AG09319 (cell line): Measurements from ENCODE around the gene GPR75.

Source experiments
- DNase-seq: peaks from one replicate; pipeline ENCODE4 v3.0.0-alpha.2; 2010; ENCODE audit warnings: low read depth; ENCODE audit errors: extremely low read depth
- TF ChIP-seq, protein P1 (sequence below): IDR thresholded peaks from 2 replicates; pipeline ENCODE4 v1.5.1; 2011; ENCODE audit warnings: low read depth, mild to moderate bottlenecking, inconsistent platforms, low read length, moderate library complexity

GPR75 gene

DNA sequence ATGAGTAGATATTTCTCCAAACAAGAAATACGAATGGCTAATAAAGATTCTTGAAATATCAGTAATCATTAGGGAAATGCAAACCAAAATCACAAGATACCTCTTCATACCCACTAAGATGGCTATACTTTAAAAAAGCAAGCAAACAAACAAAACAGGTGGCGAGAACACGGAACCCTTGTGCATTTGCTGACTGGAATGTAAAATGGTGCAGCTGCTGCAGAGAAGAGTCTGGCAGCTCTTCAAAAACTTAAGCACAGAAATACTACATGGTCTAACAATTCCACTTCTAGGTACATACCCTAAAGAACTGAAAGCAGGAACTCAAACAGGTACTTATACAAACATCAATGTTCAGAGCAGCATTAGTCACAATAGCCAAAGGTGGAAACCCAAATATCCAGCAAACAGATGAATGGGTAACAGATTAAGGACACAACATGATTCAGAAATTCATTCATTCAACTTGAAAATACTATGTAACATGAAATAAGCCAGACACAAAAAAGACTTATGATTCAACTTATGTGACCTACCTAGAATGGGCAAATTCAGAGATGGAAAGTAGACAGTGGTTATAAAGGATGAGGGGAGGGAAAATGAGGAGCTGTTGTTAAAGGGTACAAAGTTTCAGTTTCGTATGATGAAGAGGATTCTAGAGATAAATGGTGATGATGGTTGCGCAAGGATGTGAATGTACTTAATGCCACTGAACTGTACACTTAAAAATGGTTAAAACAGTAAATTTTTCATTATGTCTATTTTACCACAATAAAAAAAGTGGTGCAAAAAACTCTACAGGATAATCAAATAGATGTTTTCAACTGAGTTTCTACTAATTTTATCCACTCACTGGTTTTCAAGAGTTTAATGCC, 26.9 kb upstream of the GPR75 start:
- TF ChIP-seq, protein P1, sequence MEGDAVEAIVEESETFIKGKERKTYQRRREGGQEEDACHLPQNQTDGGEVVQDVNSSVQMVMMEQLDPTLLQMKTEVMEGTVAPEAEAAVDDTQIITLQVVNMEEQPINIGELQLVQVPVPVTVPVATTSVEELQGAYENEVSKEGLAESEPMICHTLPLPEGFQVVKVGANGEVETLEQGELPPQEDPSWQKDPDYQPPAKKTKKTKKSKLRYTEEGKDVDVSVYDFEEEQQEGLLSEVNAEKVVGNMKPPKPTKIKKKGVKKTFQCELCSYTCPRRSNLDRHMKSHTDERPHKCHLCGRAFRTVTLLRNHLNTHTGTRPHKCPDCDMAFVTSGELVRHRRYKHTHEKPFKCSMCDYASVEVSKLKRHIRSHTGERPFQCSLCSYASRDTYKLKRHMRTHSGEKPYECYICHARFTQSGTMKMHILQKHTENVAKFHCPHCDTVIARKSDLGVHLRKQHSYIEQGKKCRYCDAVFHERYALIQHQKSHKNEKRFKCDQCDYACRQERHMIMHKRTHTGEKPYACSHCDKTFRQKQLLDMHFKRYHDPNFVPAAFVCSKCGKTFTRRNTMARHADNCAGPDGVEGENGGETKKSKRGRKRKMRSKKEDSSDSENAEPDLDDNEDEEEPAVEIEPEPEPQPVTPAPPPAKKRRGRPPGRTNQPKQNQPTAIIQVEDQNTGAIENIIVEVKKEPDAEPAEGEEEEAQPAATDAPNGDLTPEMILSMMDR = no peak
- DNase-seq = no peak

DNA sequence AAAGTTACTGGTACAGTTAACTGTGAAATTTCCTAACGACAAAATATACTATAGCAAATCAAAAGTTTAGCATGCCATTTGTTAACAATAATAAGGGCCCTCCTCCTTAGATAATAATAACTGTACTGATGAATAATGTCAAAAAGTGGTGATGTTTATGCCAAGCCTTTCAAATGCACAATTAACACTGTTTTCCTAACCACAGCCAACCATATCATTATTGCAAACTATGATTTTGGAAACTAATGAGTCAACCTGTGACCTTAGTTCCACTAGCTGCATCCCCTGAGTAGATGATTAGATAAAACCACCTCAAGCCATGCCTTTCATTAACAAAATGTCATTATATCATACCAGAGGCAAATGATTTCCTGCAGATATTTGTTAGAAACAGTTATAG, 25.1 kb upstream of the GPR75 start:
- DNase-seq = no peak
- TF ChIP-seq, protein P1 = no peak

DNA sequence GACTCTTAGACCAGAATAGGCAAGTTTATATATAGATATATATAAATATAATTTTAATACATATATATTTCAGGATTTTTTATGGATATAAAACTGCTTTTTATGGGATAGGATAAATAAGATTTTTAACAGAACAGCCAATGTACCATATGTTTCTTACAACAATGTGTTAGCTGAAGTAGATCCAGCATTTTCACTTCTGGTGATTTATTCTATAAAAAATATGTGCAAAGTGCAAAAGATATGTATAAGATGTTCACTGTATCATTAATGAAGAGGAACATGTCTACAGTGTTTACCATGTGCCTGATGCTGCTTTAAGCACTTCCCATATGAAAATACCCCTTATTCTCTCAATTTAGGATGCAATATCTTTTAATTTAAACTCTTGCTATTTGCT, 22.2 kb upstream of the GPR75 start:
- TF ChIP-seq, protein P1 = no peak

DNA sequence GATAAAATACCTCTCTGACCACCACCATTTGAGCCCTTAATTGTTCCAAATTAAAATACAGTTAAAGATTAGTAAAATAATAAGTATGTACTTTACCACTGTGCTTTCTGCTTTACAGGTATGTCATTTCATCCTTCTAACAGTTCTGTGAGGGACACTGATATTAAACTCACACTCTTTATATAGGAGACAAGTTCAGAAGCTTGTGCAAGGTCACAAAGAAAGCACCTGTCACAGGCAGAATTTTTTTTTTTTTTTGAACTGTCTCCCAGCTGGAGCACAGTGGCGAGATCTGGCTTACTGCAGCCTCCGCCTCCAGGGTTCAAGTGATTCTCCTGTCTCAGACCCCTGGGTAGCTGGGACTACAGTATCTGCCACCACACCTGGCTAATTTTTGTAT, 21.6 kb upstream of the GPR75 start:
- TF ChIP-seq, protein P1 = no peak
- DNase-seq = no peak

More for the DNA sequence above, 22.2 kb upstream of the GPR75 start:
- no peak for DNase-seq

DNA sequence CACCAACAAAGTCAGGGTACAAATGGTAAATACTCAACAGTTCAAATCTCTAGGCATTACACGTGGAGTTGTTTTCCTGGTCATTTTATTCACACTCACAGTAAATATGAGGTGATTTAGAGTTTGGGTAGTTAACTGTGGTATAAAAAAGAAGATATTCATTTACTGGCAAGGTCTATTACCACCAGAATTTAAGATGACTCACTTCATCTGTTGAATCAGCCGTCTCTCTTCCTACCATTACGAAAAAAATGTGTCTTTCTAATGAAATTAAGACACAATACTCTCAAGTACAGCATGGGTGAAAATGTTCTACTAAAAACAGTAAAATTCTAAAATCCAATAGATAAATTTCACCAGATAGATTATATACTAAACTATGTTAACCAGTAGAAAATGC, 21.0 kb upstream of the GPR75 start:
- TF ChIP-seq, protein P1 = no peak
- DNase-seq = peak; percentile 5

DNA sequence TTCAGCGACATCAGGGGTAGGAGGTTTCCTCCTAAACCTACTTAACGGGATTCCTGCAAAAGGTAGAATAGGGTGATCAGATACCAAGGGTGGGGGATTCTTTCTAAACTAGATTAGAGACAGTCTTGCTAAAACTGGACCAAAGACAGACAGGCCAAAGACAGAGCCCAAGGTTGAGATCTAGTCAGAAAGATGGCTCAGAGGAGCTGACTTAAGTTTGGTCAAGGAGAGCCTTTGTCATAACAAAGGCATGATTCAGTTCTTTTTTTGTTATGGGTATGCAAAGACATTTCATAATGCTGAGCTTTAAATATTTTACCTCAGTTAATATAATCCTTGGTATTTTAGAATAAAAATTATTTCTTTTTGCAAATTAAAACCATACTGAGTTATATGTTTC, 17.8 kb upstream of the GPR75 start:
- TF ChIP-seq, protein P1 = no peak
- DNase-seq = no peak

DNA sequence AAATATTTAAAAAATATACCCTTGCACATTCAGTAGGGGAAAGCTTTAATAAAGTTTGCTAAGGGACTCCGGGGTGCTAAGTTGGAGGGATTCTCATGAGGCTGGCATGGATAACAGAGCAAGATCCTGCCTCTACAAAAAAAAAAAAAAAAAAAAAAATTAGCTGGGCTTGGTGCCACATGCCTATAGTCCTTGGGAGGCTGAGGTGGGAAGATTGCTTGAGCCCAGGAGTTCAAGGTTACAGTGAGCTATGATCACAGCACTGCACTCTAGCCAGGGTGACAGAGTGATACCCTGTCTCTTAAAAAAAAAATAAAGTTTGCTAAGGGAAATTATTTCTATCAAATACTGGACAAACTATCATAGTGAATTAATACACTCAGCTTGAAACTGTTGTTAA, 17.3 kb upstream of the GPR75 start:
- DNase-seq = no peak
- TF ChIP-seq, protein P1 = no peak
